Endothelial cell of umbilical vein (primary cell): ENCODE data around the gene RPS6KA4. TPM values are rescaled to one million over a fixed set of nuclear protein-coding genes. Genes with fewer than 3 reads are reported as not detected.

Experiments used
- BruUV-seq: library from RNA; stranded (reverse); fragments of 400-500 nt; replicated peaks from 2 replicates; lab custom pipeline; 2021; lab: Mats Ljungman, UMichigan
- CTCF ChIA-PET: fragments of 300-600, 350-600 bp; sonication (Branson Sonifier 250); formaldehyde crosslinking; loops from one replicate; lab custom pipeline; 2021; ENCODE audit warnings: antibody characterized with exemption, inconsistent platforms; lab: Charles Lee
- POLR2A ChIA-PET: fragments of 300-600, 350-600 bp; sonication (Branson Sonifier 250); formaldehyde crosslinking; loops from one replicate; lab custom pipeline; 2021; ENCODE audit warnings: antibody characterized with exemption, inconsistent platforms; lab: Charles Lee
- DNase-seq: peaks from one replicate; pipeline ENCODE4 v3.0.0-alpha.2; 2011; ENCODE audit warnings: low read depth, low spot score
- FAIRE-seq: peaks from 2 replicates; lab custom pipeline; 2011; peaks lifted over from hg19 to GRCh38; lab: Jason Lieb, UNC
- H2AFZ ChIP-seq: 2 replicates; pipeline ENCODE4 v1.6.0; 2012; ENCODE audit warnings: low read depth, low read length, control low read depth, inconsistent platforms
- H3K27ac ChIP-seq: 2 replicates; pipeline ENCODE4 v1.5.1; 2011; ENCODE audit warnings: low read depth, mild to moderate bottlenecking, control low read depth, low read length, moderate library complexity; ENCODE audit not compliant: insufficient read depth
- H3K27me3 ChIP-seq, 2 experiments: 2 replicates each; pipeline versions ENCODE4 v1.6.0 to v1.6.1; 2011; ENCODE audit warnings: low read length in 2 of 2, mixed read lengths in 1 of 2; ENCODE audit not compliant: control insufficient read depth in 2 of 2, insufficient read depth in 2 of 2
- H3K36me3 ChIP-seq, 2 experiments: 2 replicates in 1 of 2; 3 replicates in 1 of 2; pipeline ENCODE4 v1.5.1; 2011; ENCODE audit warnings: low read length in 2 of 2, mild to moderate bottlenecking in 1 of 2, moderate library complexity in 1 of 2; ENCODE audit not compliant: control insufficient read depth in 2 of 2, insufficient read depth in 2 of 2; ENCODE audit errors: extremely low read depth in 1 of 2
- H3K4me1 ChIP-seq: 3 replicates; pipeline ENCODE4 v1.5.1; 2011; ENCODE audit warnings: mild to moderate bottlenecking, low read length; ENCODE audit not compliant: control insufficient read depth, insufficient read depth; ENCODE audit errors: extremely low read depth
- H3K4me2 ChIP-seq: 2 replicates; pipeline ENCODE4 v1.6.1; 2011; ENCODE audit warnings: low read length, control low read depth, mixed read lengths; ENCODE audit not compliant: insufficient read depth
- H3K4me3 ChIP-seq, 3 experiments: fragments of 200-600 bp in 1 of 3; sonication (generic), shearing (Covaris generic) in 1 of 3; replicated peaks in 1 of 3; 2 replicates each; pipeline ENCODE4 v1.5.1; 2011 to 2016; ENCODE audit warnings: control low read depth in 3 of 3, low read length in 3 of 3, mild to moderate bottlenecking in 2 of 3, inconsistent platforms in 1 of 3, low read depth in 1 of 3, moderate library complexity in 1 of 3; ENCODE audit not compliant: insufficient read depth in 1 of 3
- H3K79me2 ChIP-seq: 2 replicates; pipeline ENCODE4 v1.6.0; 2012; ENCODE audit warnings: low read length, inconsistent platforms; ENCODE audit not compliant: control insufficient read depth, insufficient read depth
- H3K9ac ChIP-seq: replicated peaks from 2 replicates; pipeline ENCODE3; 2011; ENCODE audit warnings: low read length, control low read depth; ENCODE audit not compliant: insufficient read depth; ENCODE audit errors: extremely low read depth
- H3K9me1 ChIP-seq: replicated peaks from 3 replicates; pipeline ENCODE4 v1.6.0; 2011; ENCODE audit warnings: mild to moderate bottlenecking, low read length; ENCODE audit not compliant: control insufficient read depth, insufficient read depth; ENCODE audit errors: extremely low read depth
- H3K9me3 ChIP-seq: replicated peaks from 2 replicates; pipeline ENCODE4 v1.5.1; 2012; ENCODE audit warnings: low read length, inconsistent platforms; ENCODE audit not compliant: control insufficient read depth, insufficient read depth
- H4K20me1 ChIP-seq: replicated peaks from 2 replicates; pipeline ENCODE3; 2011; ENCODE audit warnings: mild to moderate bottlenecking, low read length; ENCODE audit not compliant: control insufficient read depth, insufficient read depth; ENCODE audit errors: extremely low read depth
- CTCF ChIP-seq, 2 donors: IDR thresholded peaks; 1 replicate in 1 of 2; 2 replicates in 1 of 2; pipeline ENCODE4 v1.5.1; 2011; ENCODE audit warnings: low read length in 2 of 2, mild to moderate bottlenecking in 2 of 2, moderate library complexity in 2 of 2, control low read depth in 1 of 2, inconsistent platforms in 1 of 2, low read depth in 1 of 2; ENCODE audit not compliant: insufficient read depth in 1 of 2; ENCODE audit errors: extremely low read depth in 1 of 2
- EZH2 ChIP-seq: IDR thresholded peaks from 2 replicates; pipeline ENCODE4 v1.6.1; 2012; ENCODE audit warnings: borderline replicate concordance, low read depth, mild to moderate bottlenecking, moderate library complexity, low read length, inconsistent platforms; ENCODE audit not compliant: severe bottlenecking
- FOS ChIP-seq: IDR thresholded peaks from 2 replicates; pipeline ENCODE4 v1.6.1; 2011; ENCODE audit warnings: mild to moderate bottlenecking, low read length, moderate library complexity, borderline replicate concordance; ENCODE audit not compliant: insufficient read depth
- GATA2 ChIP-seq: IDR thresholded peaks from 2 replicates; pipeline ENCODE4 v1.7.0; 2011; ENCODE audit warnings: low read depth, mild to moderate bottlenecking, moderate library complexity, mixed read lengths, low read length; ENCODE audit not compliant: insufficient read length, insufficient read depth
- JUN ChIP-seq: IDR thresholded peaks from 2 replicates; pipeline ENCODE4 v1.6.1; 2011; ENCODE audit warnings: borderline replicate concordance, low read depth; ENCODE audit not compliant: insufficient read length, insufficient read depth
- MYC ChIP-seq: IDR thresholded peaks from one replicate; pipeline ENCODE4 v1.6.1; 2011; ENCODE audit warnings: mild to moderate bottlenecking, low read depth, low read length
- POLR2A ChIP-seq: IDR thresholded peaks from 2 replicates; pipeline ENCODE4 v1.6.1; 2012; ENCODE audit warnings: low read depth, mild to moderate bottlenecking, control low read depth, low read length
- POLR2AphosphoS5 ChIP-seq: IDR thresholded peaks from 2 replicates; pipeline ENCODE4 v1.6.1; 2012; ENCODE audit warnings: low read depth, mild to moderate bottlenecking, control low read depth, low read length, moderate library complexity; ENCODE audit not compliant: insufficient read depth
- dilution Hi-C: fragments of 300-500 bp; cut with MboI; formaldehyde crosslinking; loops from one replicate; pipeline ENCODE4 v1.15.0; 2019; ENCODE audit warnings: low sequenced_read_pairs; ENCODE audit not compliant: extremely low pct_ligation_motif_present
- intact Hi-C: fragments of 100-400 bp; cut with micrococcal nuclease; formaldehyde crosslinking; loops from one replicate; pipeline ENCODE4 v1.10.0; 2022
- polyA plus RNA-seq, 4 experiments: library from polyadenylated mRNA; depleted of rRNA in 3 of 4; stranded (reverse) in 3 of 4; unstranded in 1 of 4; fragments of >200 nt; gene quantifications; 2 replicates each; pipeline versions ENCODE4 v1.2.1 to v1.2.3, GENCODE V29; 2011 to 2012; ENCODE audit warnings: missing spikeins in 1 of 4
- total RNA-seq: library from RNA; stranded (reverse); gene quantifications from 2 replicates; pipeline ENCODE4 v1.2.3, GENCODE V29; 2021
- TF ChIP-seq, protein P1 (sequence below): IDR thresholded peaks from 2 replicates; pipeline ENCODE4 v1.6.1; 2011; ENCODE audit not compliant: insufficient read depth, insufficient read length

RPS6KA4 gene
- total and polyA plus RNA-seq, 2 donors (not counting 3 experiments of a cell fraction or from before 2014, with no cell fraction given), result 26.5 to 44.1 TPM

DNA sequence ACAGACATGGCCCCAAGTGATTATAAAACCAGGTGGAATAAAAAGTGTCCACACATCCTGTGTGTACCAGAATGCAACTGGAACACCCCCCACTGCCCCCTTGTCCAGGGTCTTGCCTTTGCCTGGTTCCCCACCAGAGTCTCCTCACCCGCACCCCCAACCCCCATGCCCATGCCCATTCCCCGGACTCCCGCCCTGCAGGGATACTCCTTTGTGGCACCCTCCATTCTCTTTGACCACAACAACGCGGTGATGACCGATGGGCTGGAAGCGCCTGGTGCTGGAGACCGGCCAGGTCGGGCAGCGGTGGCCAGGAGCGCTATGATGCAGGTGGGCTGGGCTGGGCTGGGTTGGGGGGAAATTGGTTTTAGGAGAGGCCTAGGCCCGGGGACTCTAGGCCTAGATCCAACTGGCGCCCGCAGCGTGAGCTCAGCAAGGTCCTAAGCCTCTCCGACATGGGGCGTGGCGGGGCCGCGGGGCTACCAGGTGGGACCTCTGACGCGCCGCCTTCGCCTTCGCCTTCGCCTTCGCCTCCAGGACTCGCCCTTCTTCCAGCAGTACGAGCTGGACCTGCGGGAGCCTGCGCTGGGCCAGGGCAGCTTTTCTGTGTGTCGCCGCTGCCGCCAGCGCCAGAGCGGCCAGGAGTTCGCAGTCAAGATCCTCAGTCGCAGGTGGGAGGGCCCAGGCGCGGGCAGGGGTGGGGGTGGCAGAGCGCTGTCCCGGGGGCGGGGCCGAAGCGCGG, 9.1 kb downstream of the RPS6KA4 start:
- H3K27me3 ChIP-seq, result no peaks in the 10 kb centered on the region
- intact Hi-C loops, result no loop called here
- no peak overlapping the region for H3K27ac ChIP-seq
- H3K4me3 ChIP-seq, result no peak overlapping the region
- no peaks in the 10 kb centered on the region for H3K79me2 ChIP-seq
- TF ChIP-seq EZH2 (no peak), POLR2AphosphoS5 (no peak)
- no peak for DNase-seq
- BruUV-seq, result no TSS peak
- ChIA-PET CTCF (interaction anchor here (1.1 to 3.2 kb wide), 2 partner anchors 12 to 81 kb away, joined by 3 to 19 read pairs; no protein-coding TSS in a partner anchor), POLR2A (interaction anchor here (1.4 kb wide), 1 partner anchor 13 kb away, joined by 11 read pairs; no protein-coding TSS in a partner anchor)
- no peaks in the 10 kb centered on the region for H4K20me1 ChIP-seq
- H3K4me1 ChIP-seq, result no peaks in the 10 kb centered on the region
- H3K9me3 ChIP-seq, result no peaks in the 10 kb centered on the region
- H3K4me2 ChIP-seq, result no peak overlapping the region
- no peak for FAIRE-seq
- H3K9ac ChIP-seq, result no peak overlapping the region
- dilution Hi-C loops, result no loop called here
- H3K9me1 ChIP-seq, result no peaks in the 10 kb centered on the region
- H3K36me3 ChIP-seq, result peaks cover 0 to 23% of the 10 kb centered on the region in 2 experiments
- no peak overlapping the region for H2AFZ ChIP-seq

DNA sequence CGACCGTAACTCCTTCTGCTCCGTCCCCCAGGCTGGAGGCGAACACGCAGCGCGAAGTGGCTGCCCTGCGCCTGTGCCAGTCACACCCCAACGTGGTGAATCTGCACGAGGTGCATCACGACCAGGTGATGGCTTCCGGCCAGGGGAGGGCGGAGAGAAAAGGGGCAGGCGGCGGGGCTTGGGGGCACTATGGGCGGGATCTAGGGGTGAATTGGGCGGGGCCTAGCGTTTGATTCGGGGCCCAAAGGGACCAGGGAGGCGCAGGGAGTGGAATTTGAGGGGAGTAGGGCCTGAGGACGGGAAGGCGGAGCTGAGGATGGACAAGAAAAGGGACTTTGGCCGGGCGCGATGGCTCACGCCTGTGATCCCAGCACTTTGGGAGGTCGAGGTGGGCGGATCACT, 9.7 kb downstream of the RPS6KA4 start:
- FAIRE-seq (no peak), DNase-seq (no peak)
- Histone ChIP-seq H3K36me3 (peaks cover 0 to 23% of the 10 kb centered on the region in 2 experiments), H3K9me3 (no peaks in the 10 kb centered on the region), H3K4me2 (no peak overlapping the region), H4K20me1 (no peaks in the 10 kb centered on the region), H3K9ac (no peak overlapping the region), H3K4me3 (no peak overlapping the region), H3K9me1 (no peaks in the 10 kb centered on the region), H3K79me2 (no peaks in the 10 kb centered on the region), H3K27me3 (no peaks in the 10 kb centered on the region), H2AFZ (no peak overlapping the region), H3K4me1 (no peaks in the 10 kb centered on the region), H3K27ac (no peak overlapping the region)
- ChIA-PET POLR2A (no interaction called here), CTCF (no interaction called here)
- dilution Hi-C loops, result no loop called here
- TF ChIP-seq, protein P1, sequence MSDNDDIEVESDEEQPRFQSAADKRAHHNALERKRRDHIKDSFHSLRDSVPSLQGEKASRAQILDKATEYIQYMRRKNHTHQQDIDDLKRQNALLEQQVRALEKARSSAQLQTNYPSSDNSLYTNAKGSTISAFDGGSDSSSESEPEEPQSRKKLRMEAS, result no peak
- no peak for TF ChIP-seq POLR2A
- TF ChIP-seq FOS, result no peak
- TF ChIP-seq GATA2, result no peak
- TF ChIP-seq JUN, result no peak
- TF ChIP-seq CTCF (IDR thresholded peaks at IDR 0.05; ENCODE audit: extremely low read depth in 1 of 2, insufficient read depth in 1 of 2, low read depth in 1 of 2, low read length in 2 of 2), result no peak
- TF ChIP-seq EZH2, result no peak
- no peak for TF ChIP-seq POLR2AphosphoS5
- no peak for TF ChIP-seq MYC
- intact Hi-C loops, result no loop called here
- BruUV-seq, result no TSS peak
